ENCODE results near the gene MARCHF2. TPM values are rescaled to one million over a fixed set of nuclear protein-coding genes. Genes with fewer than 3 reads are reported as not detected.
"Not testable (repeated sequence)": the region's sequence is repeated elsewhere in the genome, so short reads cannot be mapped to it uniquely, and the experiment has no call there.

MARCHF2 gene
- 44.6 TPM for total RNA-seq

- ATAC-seq, result peak; percentile 98
- DNase-seq (ENCODE audit: low spot score), result peak; percentile 98
Observed at GRCh38 chr19:8412783-8413628, at the start of gene MARCHF2. TSS of gene MARCHF2 (plus strand) at chr19:8413305. CDS start at chr19:8421841, 8,536 bp downstream.

DNA sequence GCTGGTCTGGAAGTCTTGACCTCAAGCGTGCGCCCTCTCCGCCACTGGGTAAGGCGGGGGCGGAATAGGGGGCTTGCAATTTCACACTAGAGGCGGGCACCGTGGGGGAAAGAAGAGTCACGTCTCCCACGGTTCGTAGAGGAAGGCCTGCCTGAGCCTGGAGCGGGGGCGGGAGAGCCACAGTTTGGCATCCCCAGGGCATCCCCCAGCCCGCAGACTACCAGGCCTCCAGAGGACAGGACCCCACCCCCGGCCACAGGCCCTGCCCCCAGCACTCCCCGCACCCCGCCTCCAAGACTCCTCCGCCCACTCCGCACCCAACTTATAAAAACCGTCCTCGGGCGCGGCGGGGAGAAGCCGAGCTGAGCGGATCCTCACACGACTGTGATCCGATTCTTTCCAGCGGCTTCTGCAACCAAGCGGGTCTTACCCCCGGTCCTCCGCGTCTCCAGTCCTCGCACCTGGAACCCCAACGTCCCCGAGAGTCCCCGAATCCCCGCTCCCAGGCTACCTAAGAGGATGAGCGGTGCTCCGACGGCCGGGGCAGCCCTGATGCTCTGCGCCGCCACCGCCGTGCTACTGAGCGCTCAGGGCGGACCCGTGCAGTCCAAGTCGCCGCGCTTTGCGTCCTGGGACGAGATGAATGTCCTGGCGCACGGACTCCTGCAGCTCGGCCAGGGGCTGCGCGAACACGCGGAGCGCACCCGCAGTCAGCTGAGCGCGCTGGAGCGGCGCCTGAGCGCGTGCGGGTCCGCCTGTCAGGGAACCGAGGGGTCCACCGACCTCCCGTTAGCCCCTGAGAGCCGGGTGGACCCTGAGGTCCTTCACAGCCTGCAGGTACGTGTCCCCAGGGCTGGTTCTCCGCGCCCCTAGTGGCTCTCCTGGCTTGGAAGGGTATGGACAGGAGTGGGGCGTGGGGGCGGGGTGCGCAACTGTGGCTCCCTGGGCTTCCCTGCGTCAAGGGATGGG is 49.0 kb upstream of the MARCHF2 start, which contains the start of gene ANGPTL4:
TSS of gene ANGPTL4 (plus strand) at position 353 of the 969 bp plus-strand sequence. CDS start at position 520, 167 bp downstream.
- DNase-seq (ENCODE audit: low spot score) (peak; percentile 89), ATAC-seq (peak; percentile 66)

DNA sequence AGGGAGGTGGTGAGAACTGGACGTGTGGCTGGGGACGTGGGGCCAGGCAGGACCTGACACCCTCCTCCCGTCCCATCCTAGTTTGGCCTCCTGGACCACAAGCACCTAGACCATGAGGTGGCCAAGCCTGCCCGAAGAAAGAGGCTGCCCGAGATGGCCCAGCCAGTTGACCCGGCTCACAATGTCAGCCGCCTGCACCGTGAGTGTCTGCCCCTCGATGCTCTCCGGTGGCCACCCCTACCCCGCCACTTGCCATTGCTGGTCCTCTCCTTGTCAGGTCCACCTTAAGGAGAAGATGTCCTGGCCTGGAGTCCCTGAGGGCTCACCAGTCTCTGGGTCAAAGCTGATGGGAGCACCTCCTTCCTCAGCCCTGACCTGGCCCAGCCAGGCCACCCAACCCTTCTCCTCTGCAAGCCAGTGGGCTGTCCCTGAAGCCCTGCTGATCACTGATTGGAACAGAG is 47.0 kb upstream of the MARCHF2 start:
- ATAC-seq (no peak), DNase-seq (ENCODE audit: low spot score) (peak; percentile 51)

- DNase-seq (ENCODE audit: low spot score), result no peak
- ATAC-seq, result peak; percentile 3
Observed at GRCh38 chr19:8366961-8367326, 46.2 kb upstream of the MARCHF2 start.

- DNase-seq (ENCODE audit: low spot score) (peak; percentile 91), ATAC-seq (peak; percentile 40)
Observed at GRCh38 chr19:8367327-8368001, 45.6 kb upstream of the MARCHF2 start.

GRCh38 chr19:8370176-8371010 is 42.7 kb upstream of the MARCHF2 start:
- DNase-seq (ENCODE audit: low spot score) (no peak), ATAC-seq (peak; percentile 3)

DNA sequence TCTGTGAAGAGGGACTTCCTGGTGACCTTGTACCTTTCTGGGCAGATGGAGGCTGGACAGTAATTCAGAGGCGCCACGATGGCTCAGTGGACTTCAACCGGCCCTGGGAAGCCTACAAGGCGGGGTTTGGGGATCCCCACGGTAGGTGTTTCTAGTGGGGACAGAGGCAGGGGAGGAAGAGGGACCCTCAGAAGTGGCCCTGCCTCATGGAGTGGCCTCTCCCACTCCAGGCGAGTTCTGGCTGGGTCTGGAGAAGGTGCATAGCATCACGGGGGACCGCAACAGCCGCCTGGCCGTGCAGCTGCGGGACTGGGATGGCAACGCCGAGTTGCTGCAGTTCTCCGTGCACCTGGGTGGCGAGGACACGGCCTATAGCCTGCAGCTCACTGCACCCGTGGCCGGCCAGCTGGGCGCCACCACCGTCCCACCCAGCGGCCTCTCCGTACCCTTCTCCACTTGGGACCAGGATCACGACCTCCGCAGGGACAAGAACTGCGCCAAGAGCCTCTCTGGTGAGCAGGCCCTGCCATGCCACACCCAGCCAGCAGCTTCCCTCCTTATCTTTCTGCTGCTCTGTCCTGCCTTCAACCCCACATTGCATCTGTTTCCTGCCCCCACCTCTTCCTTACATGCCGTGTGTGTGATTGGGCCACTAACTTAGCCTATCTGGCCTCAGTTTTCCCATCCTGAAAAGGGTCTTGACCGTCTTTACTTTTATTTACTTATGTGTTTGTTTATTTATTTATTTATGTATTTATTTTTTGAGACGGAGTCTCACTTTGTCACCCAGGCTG is 41.9 kb upstream of the MARCHF2 start:
- DNase-seq (ENCODE audit: low spot score), result no peak
- ATAC-seq, result no peak

GRCh38 chr19:8373867-8374813 is 39.0 kb upstream of the MARCHF2 start:
- DNase-seq (ENCODE audit: low spot score) (peak; percentile 86), ATAC-seq (peak; percentile 86)

GRCh38 chr19:8375766-8376165 is 37.3 kb upstream of the MARCHF2 start:
- not testable (repeated sequence) for DNase-seq (ENCODE audit: low spot score); ATAC-seq

DNA sequence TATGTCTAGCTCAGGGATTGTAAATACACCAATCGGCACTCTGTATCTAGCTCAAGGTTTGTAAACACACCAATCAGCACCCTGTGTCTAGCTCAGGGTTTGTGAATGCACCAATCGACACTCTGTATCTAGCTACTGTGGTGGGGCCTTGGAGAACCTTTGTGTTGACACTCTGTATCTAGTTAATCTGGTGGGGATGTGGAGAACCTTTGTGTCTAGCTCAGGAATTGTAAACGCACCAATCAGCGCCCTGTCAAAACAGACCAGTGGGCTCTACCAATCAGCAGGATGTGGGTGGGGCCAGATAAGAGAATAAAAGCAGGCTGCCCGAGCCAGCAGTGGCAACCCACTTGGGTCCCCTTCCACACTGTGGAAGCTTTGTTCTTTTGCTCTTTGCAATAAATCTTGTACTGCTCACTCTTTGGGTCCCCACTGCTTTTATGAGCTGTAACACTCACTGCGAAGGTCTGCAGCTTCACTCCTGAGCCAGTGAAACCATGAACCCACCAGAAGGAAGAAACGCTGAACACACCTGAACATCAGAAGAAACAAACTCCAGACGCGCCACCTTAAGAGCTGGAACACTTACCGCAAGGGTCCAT is 36.6 kb upstream of the MARCHF2 start:
- ATAC-seq; DNase-seq (ENCODE audit: low spot score): not testable (repeated sequence)

DNA sequence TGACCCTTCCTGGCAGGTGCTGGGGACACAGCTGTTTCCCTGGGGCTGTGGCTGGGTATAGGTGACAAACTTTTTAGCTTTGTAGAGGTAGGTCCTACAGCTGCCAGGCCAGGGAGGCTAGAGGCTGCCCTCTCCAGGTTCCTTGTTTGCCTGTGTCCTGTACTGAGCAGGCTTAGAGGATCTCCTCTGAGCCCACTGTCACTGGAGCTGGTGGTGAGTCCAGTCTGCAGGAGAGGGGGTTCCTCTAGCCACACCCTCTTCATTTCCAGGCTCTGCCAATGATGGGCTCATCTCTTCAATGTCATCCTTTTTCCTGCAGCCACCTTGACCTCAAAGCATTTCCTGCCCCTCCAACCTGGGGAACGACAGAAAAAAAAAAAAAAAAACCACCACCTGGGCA is 35.5 kb upstream of the MARCHF2 start:
- DNase-seq (ENCODE audit: low spot score) (no peak), ATAC-seq (no peak)

DNA sequence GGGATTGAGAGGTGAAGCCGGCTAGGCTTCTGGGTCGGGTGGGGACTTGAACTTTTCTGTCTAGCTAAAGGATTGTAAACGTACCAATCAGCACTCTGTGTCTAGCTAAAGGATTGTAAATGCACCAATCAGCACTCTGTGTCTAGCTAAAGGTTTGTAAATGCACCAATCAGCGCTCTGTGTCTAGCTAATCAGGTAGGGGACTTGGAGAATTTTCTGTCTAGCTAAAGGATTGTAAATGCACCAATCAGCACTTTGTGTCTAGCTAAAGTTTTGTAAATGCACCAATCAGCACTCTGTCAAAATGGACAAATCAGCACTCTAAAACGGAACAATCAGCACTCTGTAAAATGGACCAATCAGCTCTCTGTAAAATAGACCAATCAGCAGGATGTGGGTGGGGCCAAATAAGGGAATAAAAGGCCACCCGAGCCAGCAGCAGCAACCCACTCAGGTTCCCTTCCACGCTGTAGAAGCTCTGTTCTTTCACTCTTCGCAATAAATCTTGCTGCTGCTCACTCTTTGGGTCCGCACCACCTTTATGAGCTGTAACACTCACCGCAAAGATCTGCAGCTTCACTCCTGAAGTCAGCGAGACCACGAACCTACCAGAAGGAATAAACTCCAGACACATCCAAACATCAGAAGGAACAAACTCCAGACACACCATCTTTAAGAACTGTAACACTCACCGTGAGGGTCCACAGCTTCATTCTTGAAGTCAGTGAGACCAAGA is 33.8 kb upstream of the MARCHF2 start:
- DNase-seq (ENCODE audit: low spot score); ATAC-seq: not testable (repeated sequence)

DNA sequence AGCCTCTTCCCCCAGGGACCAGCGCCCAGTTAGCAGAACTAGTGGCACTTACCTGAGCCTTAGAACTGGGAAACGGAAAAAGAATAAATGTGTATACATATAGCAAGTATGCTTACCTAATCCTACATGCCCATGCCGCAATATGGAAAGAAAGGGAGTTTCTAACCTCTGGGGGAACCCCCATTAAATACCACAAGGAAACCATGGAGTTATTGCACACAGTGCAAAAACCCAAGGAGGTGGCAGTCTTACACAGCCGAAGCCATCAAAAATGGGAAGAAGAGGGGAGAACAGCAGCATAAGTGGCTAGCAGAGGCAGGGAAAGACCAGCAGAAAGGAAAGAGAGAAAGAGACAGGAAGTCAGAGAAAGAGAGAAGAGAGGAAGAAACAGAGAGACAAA is 28.5 kb upstream of the MARCHF2 start:
- ATAC-seq; DNase-seq (ENCODE audit: low spot score): not testable (repeated sequence)

GRCh38 chr19:8385103-8385502 is 28.0 kb upstream of the MARCHF2 start:
- ATAC-seq; DNase-seq (ENCODE audit: low spot score): not testable (repeated sequence)

DNA sequence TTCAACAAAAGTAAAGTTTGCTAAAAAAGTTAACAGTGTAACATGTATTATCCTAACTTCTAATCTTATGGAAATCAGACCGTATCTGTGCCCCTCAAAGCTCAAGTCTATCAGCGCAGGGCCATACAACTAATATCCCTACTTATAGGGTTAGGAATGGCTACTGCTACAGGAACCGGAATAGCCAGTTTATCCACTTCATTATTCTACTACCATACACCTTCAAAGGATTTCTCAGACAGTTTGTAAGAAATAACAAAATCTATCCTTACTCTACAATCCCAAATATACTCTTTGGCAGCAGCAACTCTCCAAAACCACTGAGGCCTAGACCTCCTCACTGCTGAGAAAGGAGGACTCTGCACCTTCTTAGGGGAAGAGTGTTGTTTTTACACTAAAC is 27.5 kb upstream of the MARCHF2 start:
- not testable (repeated sequence) for DNase-seq (ENCODE audit: low spot score); ATAC-seq

- DNase-seq (ENCODE audit: low spot score); ATAC-seq: not testable (repeated sequence)
Observed at GRCh38 chr19:8386419-8386818, 26.7 kb upstream of the MARCHF2 start.

- DNase-seq (ENCODE audit: low spot score), result no peak
- ATAC-seq, result no peak
Observed at GRCh38 chr19:8386990-8387389, 26.1 kb upstream of the MARCHF2 start.

All from left lobe of liver (tissue), 2 donors.